ENCODE measurements around the gene CHRDL1.
"Not testable (repeated sequence)": the region's sequence is repeated elsewhere in the genome, so short reads cannot be mapped to it uniquely, and the experiment has no call there.

The CHRDL1 gene, protein sequence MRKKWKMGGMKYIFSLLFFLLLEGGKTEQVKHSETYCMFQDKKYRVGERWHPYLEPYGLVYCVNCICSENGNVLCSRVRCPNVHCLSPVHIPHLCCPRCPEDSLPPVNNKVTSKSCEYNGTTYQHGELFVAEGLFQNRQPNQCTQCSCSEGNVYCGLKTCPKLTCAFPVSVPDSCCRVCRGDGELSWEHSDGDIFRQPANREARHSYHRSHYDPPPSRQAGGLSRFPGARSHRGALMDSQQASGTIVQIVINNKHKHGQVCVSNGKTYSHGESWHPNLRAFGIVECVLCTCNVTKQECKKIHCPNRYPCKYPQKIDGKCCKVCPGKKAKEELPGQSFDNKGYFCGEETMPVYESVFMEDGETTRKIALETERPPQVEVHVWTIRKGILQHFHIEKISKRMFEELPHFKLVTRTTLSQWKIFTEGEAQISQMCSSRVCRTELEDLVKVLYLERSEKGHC

DNA sequence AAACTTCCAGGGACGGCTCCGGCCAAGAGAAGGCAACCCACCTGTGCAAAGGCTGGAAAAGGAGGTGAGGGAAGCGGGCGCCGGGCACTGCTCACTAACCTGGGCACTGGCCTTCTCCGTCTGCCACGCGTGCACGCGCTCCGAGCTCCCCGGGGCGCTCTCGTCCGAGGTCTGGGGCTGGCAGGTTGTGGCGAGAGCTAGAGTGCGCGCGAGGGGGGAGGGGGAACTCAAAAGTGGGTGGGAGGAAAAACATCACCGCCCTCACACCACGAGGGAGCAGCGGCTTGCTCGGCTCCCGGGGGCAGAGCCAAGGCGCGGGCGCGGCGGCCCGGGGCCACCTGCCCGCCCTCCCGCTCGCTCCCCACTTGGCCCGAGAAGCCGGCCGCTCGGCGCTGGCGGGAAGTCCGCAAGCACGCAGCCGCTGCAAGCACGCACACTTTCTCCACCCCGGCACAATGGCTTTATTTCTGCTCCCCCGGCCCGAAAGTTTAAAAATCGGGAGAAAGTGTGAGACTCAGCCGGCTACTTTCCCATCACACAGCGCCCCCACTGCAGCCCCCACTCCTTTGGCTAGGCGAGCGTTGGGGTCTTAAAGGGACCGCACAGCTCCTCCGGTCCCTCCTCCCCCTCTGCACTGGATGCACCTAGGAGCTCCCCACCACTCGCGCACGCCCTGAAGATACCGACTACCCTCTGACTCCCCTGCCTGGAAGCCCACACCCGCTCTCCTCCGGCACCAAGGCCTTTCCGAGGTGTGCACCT is at the start of gene CHRDL1:
Gene CHRDL1, minus strand, starts transcription at position 173 of the 762 bp plus-strand sequence. CDS start 3,636 bp downstream, outside the sequence.
- FAIRE-seq: no peak

DNA sequence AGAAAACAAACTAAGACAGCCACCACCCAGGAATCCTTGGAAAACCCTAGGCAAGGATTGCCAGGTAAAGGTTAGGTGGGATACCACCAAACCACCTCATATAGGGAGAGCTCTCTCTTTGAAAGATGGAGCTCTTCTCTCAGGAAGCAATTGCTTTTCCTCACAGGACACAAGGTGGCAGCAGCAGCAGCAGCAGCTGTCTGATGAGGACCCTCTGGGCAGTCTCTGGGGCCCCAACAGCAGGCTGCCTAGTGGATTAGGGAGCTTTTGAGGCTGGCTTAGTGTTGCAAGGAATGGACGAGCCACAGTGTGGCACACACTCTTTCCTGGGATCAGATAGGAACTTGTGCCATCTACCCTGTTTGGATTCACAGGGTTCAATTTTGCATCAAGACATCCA is 41.4 kb upstream of the CHRDL1 start:
- FAIRE-seq: no peak

DNA sequence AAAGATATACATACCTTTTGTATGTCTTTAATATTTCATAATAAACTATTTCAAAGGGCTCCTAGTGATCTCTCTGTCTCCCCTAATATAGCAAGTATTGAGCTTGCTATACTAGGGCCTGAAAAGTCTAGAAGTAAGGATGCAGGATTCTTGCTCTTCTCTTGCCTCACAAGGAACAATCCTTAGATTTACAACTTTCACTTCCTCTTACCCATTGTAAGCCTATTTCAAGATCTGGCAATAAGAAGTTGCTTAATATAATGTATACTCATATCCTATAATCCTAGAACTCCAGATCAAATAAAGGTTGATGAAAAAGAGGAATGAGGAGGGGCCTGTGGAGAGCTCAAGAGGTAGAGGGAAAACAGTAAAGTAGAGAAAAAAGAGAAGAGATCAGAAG is 40.8 kb upstream of the CHRDL1 start:
- FAIRE-seq: no peak

DNA sequence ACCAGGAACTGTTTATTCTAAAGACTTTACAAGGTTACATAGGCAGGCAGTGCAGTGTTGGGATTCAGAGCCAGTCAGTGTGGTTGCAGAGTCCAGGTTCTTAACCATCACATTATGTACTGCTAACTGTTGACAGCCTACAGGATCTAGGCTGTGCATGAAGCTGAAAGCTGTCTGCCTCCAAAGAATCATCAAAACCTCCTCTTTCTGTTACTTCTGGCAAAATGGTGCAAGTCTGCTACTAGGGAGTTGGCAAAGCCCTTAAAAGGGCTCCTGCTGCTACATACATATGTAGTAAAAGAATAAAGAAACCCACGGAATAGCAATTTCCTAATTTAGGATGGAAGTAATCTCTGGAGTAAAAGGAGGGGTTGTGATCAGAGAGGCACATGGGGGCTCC is 40.4 kb upstream of the CHRDL1 start:
- FAIRE-seq: no peak

DNA sequence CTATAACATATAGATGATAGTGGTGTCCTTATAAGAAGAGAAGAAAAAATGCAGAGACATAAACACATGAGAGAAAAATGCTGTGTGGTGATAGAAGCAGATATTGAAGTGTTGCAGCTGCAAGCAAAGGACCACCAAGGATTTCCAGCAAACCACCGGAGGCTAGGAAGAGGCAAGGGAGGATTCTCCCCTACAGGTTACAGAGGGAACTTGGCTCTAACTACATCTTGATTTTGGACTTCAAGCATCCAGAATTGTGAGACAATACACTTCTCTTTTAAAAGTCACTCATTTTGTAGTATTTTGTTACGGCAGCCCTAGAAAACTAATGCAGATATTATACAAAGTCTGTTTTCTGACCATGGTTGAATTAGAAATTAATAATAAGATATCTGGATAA is 30.4 kb upstream of the CHRDL1 start:
- no peak for FAIRE-seq

DNA sequence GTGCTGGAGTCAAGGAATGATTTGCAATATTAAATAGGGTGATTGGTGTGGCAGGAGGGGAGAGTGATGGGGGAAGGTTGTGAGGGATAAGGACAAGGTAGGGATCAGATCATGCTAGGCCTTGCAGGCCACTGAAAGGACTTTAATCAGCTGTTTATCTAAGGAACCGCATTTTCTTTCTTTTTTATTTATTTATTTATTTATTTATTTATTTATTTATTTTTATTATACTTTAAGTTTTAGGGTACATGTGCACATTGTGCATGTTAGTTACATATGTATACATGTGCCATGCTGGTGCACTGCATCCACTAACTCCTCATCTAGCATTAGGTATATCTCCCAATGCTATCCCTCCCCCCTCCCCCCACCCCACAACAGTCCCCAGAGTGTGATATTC is 20.9 kb upstream of the CHRDL1 start:
- FAIRE-seq: not testable (repeated sequence)

DNA sequence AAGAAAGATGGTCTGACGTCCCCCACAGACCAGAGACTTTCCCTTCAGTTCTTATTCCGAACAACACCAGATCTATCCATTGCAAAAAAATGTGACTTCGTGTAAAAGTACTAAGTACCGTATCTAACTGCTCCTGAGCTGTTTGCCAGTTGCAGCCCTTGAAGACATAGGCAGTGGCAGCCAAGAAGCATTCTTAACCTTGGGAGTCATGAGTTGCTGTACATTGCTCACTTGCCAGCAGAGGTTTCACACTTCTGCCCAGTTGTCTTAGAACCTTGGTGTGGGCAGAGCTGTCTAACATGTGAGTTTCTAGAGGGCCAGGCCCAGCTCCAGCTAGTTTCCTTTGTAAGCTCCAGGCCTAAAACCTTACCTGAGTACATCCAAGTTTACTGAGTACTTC is 10.5 kb upstream of the CHRDL1 start:
- FAIRE-seq: no peak

DNA sequence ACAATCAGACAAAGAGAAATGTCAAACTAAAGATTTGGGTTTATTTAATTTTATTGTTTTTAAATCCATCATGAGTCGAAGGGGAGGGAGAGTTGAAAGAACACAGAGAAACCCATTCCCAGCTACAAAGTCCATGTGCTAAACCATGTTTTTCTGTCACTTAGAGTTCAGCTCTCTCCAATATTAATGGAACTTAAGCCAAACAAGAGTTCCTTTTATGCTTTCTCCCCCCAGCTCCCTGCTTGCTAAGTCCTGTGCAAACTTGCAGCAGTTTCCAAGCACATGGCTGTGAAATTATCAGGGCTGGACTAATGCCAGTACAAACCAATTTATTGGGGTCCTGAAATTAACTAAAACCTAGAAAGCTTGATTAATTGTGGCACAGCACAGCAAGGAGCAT is 9.7 kb upstream of the CHRDL1 start:
- FAIRE-seq: no peak

DNA sequence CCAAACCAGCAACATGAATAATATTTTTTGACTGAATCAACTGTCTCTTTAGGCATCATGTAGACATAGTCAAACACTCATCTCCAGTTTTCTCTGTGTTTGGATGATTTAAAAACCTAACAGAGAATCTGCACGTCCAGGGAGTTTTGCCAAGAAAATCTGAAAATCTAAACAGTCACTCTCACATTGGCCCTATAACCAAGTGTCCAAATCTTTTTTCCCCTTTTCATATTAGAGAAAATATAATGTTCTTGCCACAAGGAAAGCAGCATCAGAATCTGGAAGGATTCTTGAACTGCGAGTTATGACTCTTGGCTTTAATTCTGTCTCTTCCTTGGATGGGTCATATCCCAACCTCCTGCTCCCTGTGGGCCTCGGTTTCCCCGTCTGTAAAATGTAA is 8.8 kb upstream of the CHRDL1 start:
- no peak for FAIRE-seq

DNA sequence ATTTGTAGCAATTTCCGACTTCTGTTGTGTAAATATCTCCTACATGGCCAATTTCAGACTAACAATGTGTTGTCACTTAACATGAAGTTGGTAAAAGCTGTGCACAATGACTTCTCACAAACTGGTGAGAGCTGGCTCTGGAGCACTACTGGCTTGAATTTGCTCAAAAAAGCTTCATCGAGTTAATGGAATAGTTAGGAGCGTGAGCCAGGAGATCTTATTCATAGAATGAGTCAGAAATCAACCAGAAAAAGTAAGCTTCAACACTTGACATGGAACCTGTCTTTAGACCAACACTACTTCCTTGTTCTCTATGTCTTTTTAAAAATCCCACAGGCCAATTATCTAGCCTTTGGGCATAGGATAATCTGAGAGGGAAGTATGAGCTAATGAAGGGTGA is 7.9 kb upstream of the CHRDL1 start:
- FAIRE-seq: no peak

DNA sequence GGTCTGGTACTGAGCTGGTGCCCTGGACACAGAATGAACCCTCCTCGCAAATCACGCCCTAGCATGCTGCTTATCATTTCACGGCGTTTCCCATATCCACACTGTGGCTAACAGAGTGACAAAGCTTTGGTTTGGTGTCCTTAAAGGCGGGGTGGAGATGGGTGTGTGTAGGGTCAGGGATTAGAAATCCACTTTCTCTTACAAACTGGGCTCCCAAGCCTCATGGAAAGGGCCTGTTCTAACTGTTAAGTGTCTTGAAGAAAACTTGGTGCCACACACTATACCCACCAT is 735 bp upstream of the CHRDL1 start:
- no peak for FAIRE-seq

DNA sequence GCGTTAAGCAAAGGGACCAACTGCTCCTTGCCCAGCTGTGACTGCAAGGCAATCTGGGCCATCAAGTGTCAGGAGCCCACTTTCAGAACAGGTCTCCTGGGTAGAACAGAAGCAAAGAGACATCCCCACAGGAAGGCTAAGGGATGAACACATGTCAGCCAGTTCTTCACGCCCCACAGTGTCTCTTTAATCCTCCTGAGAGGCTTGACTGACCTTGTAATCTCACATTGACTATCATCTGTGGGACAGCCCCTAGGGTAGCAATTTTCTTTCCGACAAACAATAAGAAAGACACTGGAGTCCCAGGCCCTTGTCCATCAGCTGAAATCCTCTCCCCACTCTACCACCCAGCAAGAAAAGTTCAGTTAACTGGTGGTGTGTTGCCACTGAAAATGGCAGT is 1.0 kb downstream of the CHRDL1 start:
- FAIRE-seq: no peak

DNA sequence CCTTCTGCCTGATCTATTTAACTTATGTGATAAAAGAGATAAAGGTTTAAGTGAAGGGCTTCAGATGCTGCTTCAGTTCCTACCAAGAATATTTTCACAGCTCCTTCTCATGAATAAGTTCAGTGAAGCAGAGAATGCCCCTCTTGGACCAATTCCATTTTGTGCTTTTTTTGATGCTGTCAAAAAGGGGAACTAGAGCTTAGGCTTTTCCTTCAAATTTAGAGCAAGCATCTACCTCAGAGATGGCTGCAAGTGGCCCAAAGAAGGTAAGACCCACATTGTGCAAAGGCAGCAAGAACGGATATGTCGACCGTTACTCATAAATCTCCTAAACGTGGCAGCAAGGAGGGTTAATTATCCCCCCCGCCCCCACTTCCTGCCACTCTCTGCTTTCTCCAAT is 4.5 kb downstream of the CHRDL1 start:
- FAIRE-seq: no peak

DNA sequence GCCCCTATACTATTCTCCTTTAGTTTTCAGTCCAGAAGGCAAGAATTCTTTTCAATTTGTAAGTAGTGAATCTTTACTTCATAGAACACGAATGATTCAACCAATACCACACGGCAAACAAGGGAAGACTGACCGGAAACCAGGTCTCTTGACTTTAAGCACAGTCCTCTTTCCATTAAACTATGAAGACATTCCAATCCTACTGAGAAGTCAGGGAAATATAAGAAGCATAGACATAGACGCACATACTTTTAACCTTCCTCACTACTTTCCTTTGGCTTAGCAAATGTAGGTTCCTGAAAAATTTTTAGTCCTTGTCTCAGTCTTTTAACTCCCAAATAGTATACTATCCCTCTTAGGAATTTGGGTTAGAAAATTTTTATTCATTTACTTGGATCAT is 9.1 kb downstream of the CHRDL1 start:
- no peak for FAIRE-seq

DNA sequence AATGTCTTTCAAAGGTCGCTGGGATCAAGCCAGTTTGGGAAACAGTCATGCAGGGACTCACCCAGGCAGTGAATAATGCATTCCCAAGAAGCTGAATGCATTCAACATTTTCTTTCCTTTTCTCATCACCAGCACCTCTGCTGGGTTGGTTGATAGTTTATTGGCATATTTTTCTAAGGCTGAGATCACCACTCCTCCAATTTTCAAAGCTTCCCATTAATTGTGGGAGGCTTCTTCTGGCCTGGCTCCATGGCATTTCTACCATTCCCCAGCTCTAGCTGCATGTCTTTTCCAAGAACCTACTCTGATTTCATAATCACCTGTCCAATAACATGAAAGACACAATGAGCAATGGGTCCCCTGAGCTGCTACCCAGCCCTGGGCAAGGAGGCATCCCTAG is 35.8 kb downstream of the CHRDL1 start:
- no peak for FAIRE-seq

DNA sequence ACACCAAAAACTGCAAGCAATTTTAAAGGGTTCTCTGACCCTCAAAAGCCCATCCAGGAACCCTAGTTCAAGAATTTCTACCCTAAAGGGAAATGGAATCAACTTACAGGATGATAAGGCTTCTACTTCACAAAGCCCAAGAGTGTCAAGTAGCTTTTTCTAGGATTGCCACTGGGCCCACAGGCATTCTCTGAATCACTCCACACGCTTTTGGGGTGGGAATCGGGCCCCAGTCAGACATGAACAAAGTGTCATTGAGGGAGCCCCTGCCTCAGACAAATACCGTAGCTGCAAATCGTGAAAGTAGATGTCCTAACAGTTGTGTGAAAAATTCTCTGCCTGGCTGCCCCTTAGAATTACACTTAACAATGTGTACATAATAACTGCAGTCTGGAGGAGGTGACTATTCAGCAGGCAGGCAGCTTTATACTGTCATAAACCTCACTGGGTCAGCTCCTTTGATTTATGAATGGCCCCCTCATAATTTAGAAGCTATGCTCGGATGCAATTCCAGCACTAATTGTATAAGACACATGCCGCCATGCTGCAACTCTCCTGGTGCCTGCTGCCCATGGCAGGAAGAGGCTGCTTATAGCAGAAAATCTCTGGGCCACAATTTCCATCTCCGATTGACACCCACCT is 36.7 kb downstream of the CHRDL1 start:
- no peak for FAIRE-seq

DNA sequence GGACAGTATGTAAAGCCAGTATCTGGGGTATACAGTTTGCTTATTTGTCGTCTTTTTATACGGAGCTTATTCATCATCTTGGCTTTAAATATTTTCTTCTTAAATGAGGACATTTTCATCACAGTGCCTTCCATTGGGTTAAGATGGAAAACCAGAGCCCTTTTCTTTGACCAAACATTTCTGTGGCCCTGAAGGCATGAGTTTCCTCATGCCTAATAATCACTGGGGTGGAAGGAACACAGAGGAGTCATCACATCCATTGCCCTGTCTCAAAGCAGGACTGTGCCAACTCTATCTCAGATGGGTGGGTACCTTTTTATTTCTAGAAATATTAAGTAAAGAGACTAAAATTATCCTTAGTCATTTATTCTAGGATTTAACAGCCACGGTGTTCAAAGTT is 40.0 kb downstream of the CHRDL1 start:
- no peak for FAIRE-seq

DNA sequence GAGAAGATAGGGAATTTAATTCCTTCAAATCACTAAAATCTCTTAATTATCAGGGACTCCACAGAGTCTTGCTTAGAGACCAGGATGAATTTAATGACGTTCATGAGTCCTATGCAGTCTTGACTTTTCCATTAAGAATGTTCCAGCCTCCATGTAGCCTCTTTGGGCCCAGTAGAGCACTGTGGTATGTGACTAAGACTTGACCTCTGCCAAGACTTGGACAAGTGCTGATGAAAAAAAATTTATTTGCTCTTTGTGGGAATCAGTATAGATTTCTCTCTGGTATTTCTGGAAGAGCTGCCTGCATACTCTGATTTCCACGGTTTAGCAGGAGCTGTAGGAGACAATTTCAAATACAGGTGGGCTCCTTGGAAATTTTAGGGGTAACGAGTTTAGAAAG is 40.6 kb downstream of the CHRDL1 start:
- no peak for FAIRE-seq

DNA sequence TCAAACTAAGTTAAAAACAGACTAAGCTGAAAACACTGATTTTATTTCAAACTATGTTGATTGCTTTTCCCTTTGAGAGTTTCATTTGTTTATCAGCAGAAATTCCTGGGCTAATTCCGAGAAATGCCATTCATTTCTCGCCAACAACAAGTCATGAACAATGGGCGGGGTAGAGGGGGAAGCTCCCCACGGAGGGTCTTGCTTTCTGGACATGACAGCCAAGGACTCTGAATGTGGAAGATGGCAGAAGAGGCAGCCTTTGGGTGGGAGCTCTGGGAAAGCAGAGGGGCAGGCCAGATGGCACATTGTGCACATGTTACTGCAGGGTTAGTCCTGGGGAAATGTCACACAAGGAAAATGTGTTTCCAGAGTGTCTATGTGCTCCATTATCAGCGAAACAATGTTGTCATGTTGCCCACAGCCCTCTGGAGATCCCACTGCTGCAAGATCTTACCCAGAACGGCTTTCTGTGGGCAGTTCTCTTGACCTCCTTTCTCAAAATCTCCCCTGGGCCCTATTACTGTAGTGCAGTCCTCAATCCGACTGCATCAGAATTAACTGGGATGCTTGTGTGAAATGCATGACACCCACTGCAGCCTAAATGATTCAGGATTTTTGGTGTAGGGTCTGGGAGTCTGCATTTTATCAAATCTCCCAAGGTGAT is 45.0 kb downstream of the CHRDL1 start:
- no peak for FAIRE-seq

DNA sequence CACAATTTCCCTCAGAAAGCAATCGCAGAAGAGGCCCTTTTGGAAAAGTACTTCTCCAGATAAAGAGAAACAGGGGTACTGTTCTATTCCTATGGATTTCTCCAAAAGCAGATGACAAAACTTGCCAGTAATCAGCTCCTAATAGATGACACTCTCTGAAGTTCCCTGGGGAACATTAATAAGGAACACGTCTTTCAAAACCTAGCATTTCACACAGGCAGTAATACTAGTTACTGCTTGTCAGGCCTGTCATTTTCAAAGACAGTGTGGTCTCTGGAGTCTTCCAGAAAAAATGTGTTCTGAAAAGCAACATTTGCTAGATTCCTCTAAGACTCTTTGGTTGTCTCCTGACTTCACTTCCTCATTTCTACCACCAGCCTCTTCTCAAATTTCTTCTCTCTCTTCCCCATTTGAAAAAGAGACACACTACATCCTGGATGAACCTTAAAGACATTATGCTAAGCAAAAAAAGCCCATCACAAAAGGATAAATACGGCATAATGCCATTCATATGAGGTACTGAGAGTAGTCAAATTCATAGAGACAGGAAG is 47.3 kb downstream of the CHRDL1 start:
- FAIRE-seq: no peak

DNA sequence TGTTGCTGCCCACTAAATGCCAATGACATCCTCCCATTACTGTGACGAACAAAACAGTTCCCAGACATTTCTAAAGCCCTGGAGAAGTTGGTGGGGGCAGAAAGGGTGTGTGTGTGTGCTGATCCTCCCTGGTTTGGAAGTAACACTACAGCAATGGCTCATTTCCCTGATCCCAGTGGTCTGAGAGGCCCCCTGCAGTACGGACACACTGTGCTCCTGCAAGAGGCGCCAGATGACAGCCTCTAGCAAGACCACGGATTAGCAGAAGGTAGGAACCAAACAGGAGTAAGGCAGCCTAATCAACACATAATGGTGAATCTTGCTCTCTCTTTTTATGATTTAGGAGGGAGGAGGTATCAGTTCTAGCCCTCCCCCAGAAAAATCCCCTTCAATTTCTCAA is 49.6 kb downstream of the CHRDL1 start:
- no peak for FAIRE-seq

DNA sequence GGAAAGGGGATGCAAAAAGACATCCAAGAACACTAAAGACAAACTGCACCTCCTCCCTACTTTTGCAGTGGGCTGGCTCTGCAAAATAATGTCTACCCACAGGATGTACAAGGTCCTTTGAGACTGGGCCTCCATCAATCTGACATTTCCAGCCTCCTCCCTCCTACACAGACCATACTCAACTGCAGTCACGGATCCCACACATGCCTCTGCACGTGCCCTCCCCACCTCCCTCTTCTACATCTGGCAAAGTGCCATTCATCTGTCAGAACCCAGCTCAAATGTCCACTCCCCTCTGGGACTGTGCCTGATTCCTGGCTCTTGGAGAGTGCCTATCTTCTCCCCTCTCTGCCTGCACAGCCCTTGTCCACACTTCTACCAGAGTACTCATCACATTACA is 50.3 kb downstream of the CHRDL1 start:
- FAIRE-seq: no peak

DNA sequence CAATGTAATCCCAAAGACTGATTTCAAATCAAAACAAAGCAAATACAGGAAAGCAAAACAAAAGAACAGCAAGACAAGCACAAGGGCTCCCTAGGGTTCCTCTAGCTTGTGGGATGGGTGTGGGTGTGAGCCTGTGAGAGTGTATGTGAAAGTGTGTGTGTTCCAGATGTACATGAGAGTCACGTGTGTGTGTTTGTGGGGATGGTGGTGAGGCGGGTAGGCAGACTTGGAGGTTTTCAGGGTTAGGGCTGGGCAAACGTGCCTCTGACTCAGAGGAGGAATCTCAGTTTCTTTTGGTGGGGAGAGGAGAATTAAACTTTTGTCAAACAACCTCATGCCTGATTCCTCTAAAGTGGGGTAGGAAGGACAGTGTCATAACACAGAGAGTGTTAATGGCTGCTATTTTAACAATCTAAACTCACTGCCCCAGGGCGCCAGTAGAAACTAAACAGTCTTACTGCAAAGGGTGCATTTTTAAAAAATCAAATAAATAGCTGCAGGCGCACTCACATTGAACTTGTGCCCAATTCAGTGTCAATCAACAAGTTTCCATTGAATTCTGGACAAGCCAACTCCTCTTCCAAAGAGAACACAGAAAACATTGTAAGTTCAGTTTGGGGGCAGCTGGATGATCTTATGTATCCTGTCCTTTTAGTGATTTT is 51.8 kb downstream of the CHRDL1 start:
- no peak for FAIRE-seq

Data from A204.1 (cell line).